ENCODE data around the gene ABHD17C.

DNA sequence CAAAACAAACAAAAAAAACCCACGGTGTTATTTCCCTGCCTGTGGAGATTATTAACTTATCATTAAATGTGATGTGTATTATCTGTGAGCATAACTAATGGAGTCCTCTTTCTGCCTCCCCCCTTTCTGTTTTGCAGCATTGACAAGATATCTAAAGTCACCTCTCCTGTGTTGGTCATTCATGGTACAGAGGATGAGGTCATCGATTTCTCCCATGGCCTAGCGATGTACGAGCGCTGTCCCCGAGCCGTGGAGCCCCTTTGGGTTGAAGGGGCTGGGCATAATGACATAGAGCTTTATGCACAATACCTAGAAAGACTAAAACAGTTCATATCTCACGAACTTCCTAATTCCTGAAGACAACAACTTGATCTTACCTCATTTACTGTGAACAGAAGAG, 58.9 kb downstream of the ABHD17C start:
- no peak for TF ChIP-seq POLR2A (IDR thresholded peaks at IDR 0.05)
- no peak for TF ChIP-seq CTCF (IDR thresholded peaks at IDR 0.05)

All from testis (tissue), 2 donors.